ENCODE data around the gene FOXI1. TPM values are rescaled to one million over a fixed set of nuclear protein-coding genes. Genes with fewer than 3 reads are reported as not detected.
"Not testable (repeated sequence)": the region's sequence is repeated elsewhere in the genome, so short reads cannot be mapped to it uniquely, and the experiment has no call there.

FOXI1 gene
- total RNA-seq, 2 experiments from 2014 or later, result not detected

- DNase-seq; H3K36me3 Mint-ChIP-seq (ENCODE audit: low read depth); H3K9me3 Mint-ChIP-seq (ENCODE audit: low read depth); intact Hi-C loops (cut with DNase I, micrococcal nuclease); ATAC-seq; H3K27me3 Mint-ChIP-seq; H3K27ac Mint-ChIP-seq; H3K4me1 Mint-ChIP-seq; H3K4me3 Mint-ChIP-seq: not testable (repeated sequence)
- ChIA-PET CTCF (interaction anchor here (0.7 to 1.3 kb wide), 3 partner anchors 36 to 758 kb away, joined by 3 to 4 read pairs (median 4); no protein-coding TSS in a partner anchor), POLR2A (interaction anchor here (0.7 kb wide), 1 partner anchor 9 kb away, joined by 4 read pairs; no protein-coding TSS in a partner anchor)
Observed at GRCh38 chr5:170094329-170094728, 11.4 kb upstream of the FOXI1 start.

- Mint-ChIP-seq H3K9me3 (ENCODE audit: low read depth) (no peaks in the 10 kb centered on the region), H3K27me3 (no peaks in the 10 kb centered on the region), H3K4me3 (no peak overlapping the region), H3K36me3 (ENCODE audit: low read depth) (no peaks in the 10 kb centered on the region), H3K27ac (no peak overlapping the region), H3K4me1 (no peaks in the 10 kb centered on the region)
- DNase-seq, result no peak
- POLR2A ChIA-PET, result no interaction called here
- no peak for ATAC-seq
- CTCF ChIA-PET, result interaction anchor here (0.7 kb wide), 1 partner anchor 89 kb away, joined by 3 read pairs; no protein-coding TSS in a partner anchor
- intact Hi-C loops (cut with DNase I, micrococcal nuclease), result no loop called here
Observed at GRCh38 chr5:170095646-170096045, 10.1 kb upstream of the FOXI1 start.

- H3K9me3 Mint-ChIP-seq (ENCODE audit: low read depth), result no peaks in the 10 kb centered on the region
- no peaks in the 10 kb centered on the region for H3K36me3 Mint-ChIP-seq (ENCODE audit: low read depth)
- H3K27me3 Mint-ChIP-seq, result no peaks in the 10 kb centered on the region
Observed at GRCh38 chr5:170097934-170098333, 7.8 kb upstream of the FOXI1 start.

GRCh38 chr5:170100066-170100943 lies 5.4 kb upstream of the FOXI1 start:
- ATAC-seq (peak; percentile 61), DNase-seq (peak; percentile 85)
- no peak overlapping the region for H3K27ac Mint-ChIP-seq
- POLR2A ChIA-PET, result no interaction called here
- CTCF ChIA-PET, result interaction anchor here (0.6 to 2.2 kb wide), 23 partner anchors 13 to 520 kb away, joined by 3 to 14 read pairs (median 4); no protein-coding TSS in a partner anchor
- H3K4me1 Mint-ChIP-seq, result no peaks in the 10 kb centered on the region
- H3K9me3 Mint-ChIP-seq (ENCODE audit: low read depth), result no peaks in the 10 kb centered on the region
- intact Hi-C loops (cut with DNase I, micrococcal nuclease), result loop anchor here (1.0 to 5.0 kb wide), 9 partner anchors 84 to 532 kb away; no protein-coding TSS in a partner anchor
- peaks cover 2% of the 10 kb centered on the region for H3K27me3 Mint-ChIP-seq
- H3K36me3 Mint-ChIP-seq (ENCODE audit: low read depth), result no peaks in the 10 kb centered on the region
- no peak overlapping the region for H3K4me3 Mint-ChIP-seq

More at GRCh38 chr5:170097934-170098333, 7.8 kb upstream of the FOXI1 start:
- intact Hi-C loops (cut with DNase I, micrococcal nuclease), result no loop called here
- ChIA-PET CTCF (interaction anchor here (0.5 to 1.1 kb wide), 5 partner anchors 8 to 86 kb away, joined by 3 to 5 read pairs (median 3); no protein-coding TSS in a partner anchor), POLR2A (no interaction called here)
- ATAC-seq (no peak), DNase-seq (no peak)
- no peak overlapping the region for H3K4me3 Mint-ChIP-seq
- H3K4me1 Mint-ChIP-seq, result no peaks in the 10 kb centered on the region
- H3K27ac Mint-ChIP-seq, result no peak overlapping the region

GRCh38 chr5:170103447-170103846 lies 2.2 kb upstream of the FOXI1 start:
- CTCF ChIA-PET, result interaction anchor here (1.6 kb wide), 1 partner anchor 81 kb away, joined by 3 read pairs; no protein-coding TSS in a partner anchor
- Mint-ChIP-seq H3K27ac (no peak overlapping the region), H3K36me3 (ENCODE audit: low read depth) (no peaks in the 10 kb centered on the region), H3K9me3 (ENCODE audit: low read depth) (no peaks in the 10 kb centered on the region), H3K4me3 (no peak overlapping the region), H3K4me1 (no peaks in the 10 kb centered on the region), H3K27me3 (peaks cover 8% of the 10 kb centered on the region)
- POLR2A ChIA-PET, result interaction anchor here (0.6 kb wide), 1 partner anchor 9 kb away, joined by 4 read pairs; no protein-coding TSS in a partner anchor
- no peak for DNase-seq
- intact Hi-C loops (cut with DNase I, micrococcal nuclease), result loop anchor here (5.0 kb wide), 2 partner anchors 234 to 529 kb away; no protein-coding TSS in a partner anchor
- no peak for ATAC-seq

GRCh38 chr5:170104299-170104698 lies 1.4 kb upstream of the FOXI1 start:
- CTCF ChIA-PET, result interaction anchor here (1.0 to 1.6 kb wide), 2 partner anchors 80 to 330 kb away, joined by 3 read pairs; no protein-coding TSS in a partner anchor
- Mint-ChIP-seq H3K9me3 (ENCODE audit: low read depth) (no peaks in the 10 kb centered on the region), H3K4me3 (no peak overlapping the region), H3K27ac (no peak overlapping the region), H3K36me3 (ENCODE audit: low read depth) (no peaks in the 10 kb centered on the region), H3K27me3 (peaks cover 8% of the 10 kb centered on the region), H3K4me1 (no peaks in the 10 kb centered on the region)
- ATAC-seq (no peak), DNase-seq (no peak)
- intact Hi-C loops (cut with DNase I, micrococcal nuclease), result loop anchor here (5.0 kb wide), 2 partner anchors 233 to 528 kb away; no protein-coding TSS in a partner anchor
- POLR2A ChIA-PET, result no interaction called here

GRCh38 chr5:170104710-170105109 lies 987 bp upstream of the FOXI1 start:
- no peak for DNase-seq
- Mint-ChIP-seq H3K9me3 (ENCODE audit: low read depth) (no peaks in the 10 kb centered on the region), H3K4me3 (no peak overlapping the region), H3K27ac (no peak overlapping the region), H3K27me3 (peaks cover 8% of the 10 kb centered on the region), H3K36me3 (ENCODE audit: low read depth) (no peaks in the 10 kb centered on the region), H3K4me1 (no peaks in the 10 kb centered on the region)
- ChIA-PET CTCF (interaction anchor here (1.0 to 1.6 kb wide), 2 partner anchors 79 to 330 kb away, joined by 3 read pairs; no protein-coding TSS in a partner anchor), POLR2A (no interaction called here)
- intact Hi-C loops (cut with DNase I, micrococcal nuclease), result loop anchor here (5.0 kb wide), 2 partner anchors 233 to 528 kb away; no protein-coding TSS in a partner anchor
- ATAC-seq, result no peak

GRCh38 chr5:170107674-170108073 lies 2.0 kb downstream of the FOXI1 start:
- Mint-ChIP-seq H3K9me3 (ENCODE audit: low read depth) (no peaks in the 10 kb centered on the region), H3K4me1 (no peaks in the 10 kb centered on the region), H3K27ac (no peak overlapping the region), H3K4me3 (no peak overlapping the region), H3K27me3 (peaks cover 8% of the 10 kb centered on the region), H3K36me3 (ENCODE audit: low read depth) (no peaks in the 10 kb centered on the region)
- no peak for ATAC-seq
- no peak for DNase-seq
- CTCF ChIA-PET, result no interaction called here
- intact Hi-C loops (cut with DNase I, micrococcal nuclease), result no loop called here
- POLR2A ChIA-PET, result no interaction called here

- Mint-ChIP-seq H3K27ac (no peak overlapping the region), H3K4me1 (no peaks in the 10 kb centered on the region), H3K27me3 (peaks cover 8% of the 10 kb centered on the region), H3K9me3 (ENCODE audit: low read depth) (no peaks in the 10 kb centered on the region), H3K36me3 (ENCODE audit: low read depth) (no peaks in the 10 kb centered on the region), H3K4me3 (no peak overlapping the region)
- no peak for DNase-seq
- intact Hi-C loops (cut with DNase I, micrococcal nuclease), result no loop called here
- no peak for ATAC-seq
- CTCF ChIA-PET, result no interaction called here
- POLR2A ChIA-PET, result no interaction called here
Observed at GRCh38 chr5:170108266-170108785, 2.6 kb downstream of the FOXI1 start.

- Mint-ChIP-seq H3K27ac (no peak overlapping the region), H3K4me1 (no peaks in the 10 kb centered on the region), H3K4me3 (no peak overlapping the region), H3K36me3 (ENCODE audit: low read depth) (no peaks in the 10 kb centered on the region), H3K9me3 (ENCODE audit: low read depth) (no peaks in the 10 kb centered on the region), H3K27me3 (peaks cover 8% of the 10 kb centered on the region)
- ChIA-PET POLR2A (no interaction called here), CTCF (interaction anchor here (0.5 kb wide), 1 partner anchor 69 kb away, joined by 3 read pairs; no protein-coding TSS in a partner anchor)
- no peak for DNase-seq
- intact Hi-C loops (cut with DNase I, micrococcal nuclease), result no loop called here
- ATAC-seq, result no peak
Observed at GRCh38 chr5:170109059-170110031, 3.6 kb downstream of the FOXI1 start.
